CD4-positive, alpha-beta T cell treated with Interleukin-4 for 1 hour (primary cell): Measurements from ENCODE around the gene HCST.

Experiments used
- DNase-seq, 2 donors: peaks; one replicate each; pipeline ENCODE4 v3.0.0-alpha.2; 2020 to 2022

The HCST gene

DNA sequence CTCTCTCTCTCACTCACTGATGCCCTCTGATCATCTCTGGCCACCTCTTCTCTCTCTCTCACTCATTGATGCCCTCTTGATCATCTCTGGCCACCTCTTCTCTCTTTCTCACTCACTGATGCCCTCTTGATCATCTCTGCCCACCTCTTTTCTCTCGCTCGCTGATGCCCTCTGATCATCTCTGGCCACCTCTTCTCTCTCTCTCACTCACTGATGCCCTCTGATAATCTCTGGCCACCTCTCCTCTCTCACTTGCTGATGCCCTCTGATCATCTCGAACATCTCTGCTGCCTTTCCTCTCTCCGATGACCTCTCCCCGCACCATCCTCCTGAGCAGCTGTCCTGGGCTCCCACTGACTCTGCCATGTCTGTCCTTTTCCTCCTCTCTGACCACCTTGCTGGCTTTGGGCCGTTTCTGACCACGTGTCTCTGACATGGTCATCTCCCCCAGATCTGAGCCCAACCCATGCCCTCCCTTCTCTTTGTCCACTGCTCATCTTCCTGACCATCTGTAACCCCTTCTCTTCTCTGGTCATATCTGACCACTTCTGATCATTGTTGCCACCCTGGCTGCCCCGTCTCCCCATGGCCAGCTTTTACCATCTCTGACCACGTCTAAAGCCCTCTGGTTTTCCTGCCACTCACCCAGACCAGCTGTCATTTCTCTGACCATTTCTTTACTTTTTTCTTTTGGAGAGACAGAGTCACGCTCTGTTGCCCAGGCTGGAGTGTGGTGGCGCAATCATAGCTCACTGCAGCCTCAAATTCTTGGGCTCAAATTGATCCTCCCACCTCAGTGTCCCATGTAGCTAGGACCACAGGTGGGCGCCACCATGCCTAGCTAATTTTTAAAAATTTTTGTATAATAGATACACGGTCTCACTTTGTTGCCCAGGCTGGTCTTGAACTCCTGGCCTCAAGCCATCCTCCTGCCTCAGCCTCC, 36.2 kb downstream of the HCST start:
- no peak for DNase-seq

DNA sequence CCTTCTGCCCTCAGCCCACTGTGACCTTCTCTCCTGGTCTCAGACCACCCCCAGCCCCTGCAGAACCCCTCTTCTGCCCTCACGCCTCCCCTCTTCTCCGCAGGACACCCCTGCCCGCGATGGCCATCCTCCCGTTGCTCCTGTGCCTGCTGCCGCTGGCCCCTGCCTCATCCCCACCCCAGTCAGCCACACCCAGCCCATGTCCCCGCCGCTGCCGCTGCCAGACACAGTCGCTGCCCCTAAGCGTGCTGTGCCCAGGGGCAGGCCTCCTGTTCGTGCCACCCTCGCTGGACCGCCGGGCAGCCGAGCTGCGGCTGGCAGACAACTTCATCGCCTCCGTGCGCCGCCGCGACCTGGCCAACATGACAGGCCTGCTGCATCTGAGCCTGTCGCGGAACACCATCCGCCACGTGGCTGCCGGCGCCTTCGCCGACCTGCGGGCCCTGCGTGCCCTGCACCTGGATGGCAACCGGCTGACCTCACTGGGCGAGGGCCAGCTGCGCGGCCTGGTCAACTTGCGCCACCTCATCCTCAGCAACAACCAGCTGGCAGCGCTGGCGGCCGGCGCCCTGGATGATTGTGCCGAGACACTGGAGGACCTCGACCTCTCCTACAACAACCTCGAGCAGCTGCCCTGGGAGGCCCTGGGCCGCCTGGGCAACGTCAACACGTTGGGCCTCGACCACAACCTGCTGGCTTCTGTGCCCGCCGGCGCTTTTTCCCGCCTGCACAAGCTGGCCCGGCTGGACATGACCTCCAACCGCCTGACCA, 37.2 kb downstream of the HCST start:
- no peak for DNase-seq

DNA sequence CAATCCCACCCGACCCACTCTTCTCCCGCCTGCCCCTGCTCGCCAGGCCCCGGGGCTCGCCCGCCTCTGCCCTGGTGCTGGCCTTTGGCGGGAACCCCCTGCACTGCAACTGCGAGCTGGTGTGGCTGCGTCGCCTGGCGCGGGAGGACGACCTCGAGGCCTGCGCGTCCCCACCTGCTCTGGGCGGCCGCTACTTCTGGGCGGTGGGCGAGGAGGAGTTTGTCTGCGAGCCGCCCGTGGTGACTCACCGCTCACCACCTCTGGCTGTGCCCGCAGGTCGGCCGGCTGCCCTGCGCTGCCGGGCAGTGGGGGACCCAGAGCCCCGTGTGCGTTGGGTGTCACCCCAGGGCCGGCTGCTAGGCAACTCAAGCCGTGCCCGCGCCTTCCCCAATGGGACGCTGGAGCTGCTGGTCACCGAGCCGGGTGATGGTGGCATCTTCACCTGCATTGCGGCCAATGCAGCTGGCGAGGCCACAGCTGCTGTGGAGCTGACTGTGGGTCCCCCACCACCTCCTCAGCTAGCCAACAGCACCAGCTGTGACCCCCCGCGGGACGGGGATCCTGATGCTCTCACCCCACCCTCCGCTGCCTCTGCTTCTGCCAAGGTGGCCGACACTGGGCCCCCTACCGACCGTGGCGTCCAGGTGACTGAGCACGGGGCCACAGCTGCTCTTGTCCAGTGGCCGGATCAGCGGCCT, 37.9 kb downstream of the HCST start:
- no peak for DNase-seq

DNA sequence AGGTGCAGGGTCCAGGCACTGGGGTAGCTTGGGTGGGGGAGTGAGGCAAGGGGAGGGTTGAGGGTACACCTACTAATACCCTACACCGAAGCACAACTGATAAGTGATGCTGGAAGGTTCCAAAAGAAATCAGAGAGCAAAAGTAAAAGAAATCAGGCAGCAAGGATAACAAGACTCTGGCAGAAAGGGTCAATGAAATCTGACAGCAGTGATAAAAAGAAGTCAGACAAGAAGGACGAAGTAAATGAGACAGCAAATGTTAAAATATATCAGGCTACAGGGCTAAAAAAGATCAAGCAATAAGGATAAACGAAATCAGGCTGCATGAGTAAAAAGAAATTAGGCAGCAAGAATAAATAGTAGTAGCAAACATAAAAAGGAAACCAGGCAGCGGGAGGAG, 38.5 kb downstream of the HCST start:
- no peak for DNase-seq

DNA sequence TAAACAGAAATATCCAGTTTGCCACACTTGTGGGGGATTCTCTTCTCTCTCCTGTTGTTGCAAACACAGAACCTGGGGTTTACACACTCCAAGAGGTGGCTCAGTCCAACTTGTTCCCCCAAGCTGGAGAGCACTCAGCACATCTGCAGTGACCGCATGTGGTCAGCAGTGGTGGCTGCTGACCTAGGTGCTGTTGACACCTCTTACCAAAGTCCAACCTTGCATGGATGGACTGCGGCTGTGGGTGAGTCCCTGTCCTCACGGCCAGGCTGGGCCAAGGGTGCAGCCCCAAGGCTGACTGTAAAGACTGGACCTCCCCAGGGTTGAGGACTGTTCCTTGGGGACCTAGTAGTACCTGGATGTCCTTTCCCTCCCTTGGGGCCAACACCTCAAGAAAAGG, 39.9 kb downstream of the HCST start:
- DNase-seq, result no peak

DNA sequence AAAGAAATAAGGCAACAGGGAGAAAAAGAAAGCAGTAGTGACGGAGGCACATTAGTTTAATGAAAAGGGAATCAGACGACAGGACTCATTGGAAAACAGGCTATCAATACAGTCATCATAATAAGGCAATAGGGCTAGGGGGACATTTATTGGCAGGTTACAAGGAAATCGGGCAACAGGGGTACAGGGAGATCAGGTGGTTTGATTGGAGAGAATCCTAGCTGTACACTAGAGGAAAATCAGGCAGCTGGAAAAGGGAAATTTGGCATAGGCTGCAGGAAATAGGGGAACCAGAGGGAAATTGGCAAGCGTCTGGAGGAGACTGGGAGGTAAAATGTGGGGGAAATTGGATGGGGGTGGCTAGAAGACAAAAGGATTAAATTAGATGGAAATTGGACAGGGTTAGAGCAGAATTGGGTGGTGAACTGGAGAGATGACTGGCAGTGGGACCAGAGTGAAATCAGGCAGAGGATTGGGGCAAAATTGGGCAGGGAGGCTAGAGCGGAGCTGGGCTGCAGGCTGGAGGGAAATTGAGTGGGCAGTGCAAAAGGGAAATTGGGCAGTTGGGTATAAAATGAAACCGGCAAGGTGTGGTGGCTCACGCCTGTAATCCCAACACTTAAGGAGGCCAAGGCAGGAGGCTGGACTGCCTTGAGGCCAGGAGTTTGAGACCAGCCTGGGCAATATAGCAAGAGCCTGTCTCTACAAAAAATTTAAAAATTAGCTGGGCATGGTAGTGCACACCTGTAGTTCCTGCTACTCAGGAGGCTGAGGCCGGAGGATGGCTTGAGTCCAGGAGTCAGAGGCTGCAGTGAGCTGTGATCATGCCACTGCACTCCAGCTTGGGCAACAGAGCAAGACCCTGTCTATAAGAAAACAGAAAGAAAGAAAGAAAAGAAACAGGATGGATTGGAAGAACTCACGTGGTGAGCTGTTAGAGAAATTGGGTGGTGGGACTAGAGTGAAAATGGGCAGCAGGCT, 41.3 kb downstream of the HCST start:
- DNase-seq, result no peak

DNA sequence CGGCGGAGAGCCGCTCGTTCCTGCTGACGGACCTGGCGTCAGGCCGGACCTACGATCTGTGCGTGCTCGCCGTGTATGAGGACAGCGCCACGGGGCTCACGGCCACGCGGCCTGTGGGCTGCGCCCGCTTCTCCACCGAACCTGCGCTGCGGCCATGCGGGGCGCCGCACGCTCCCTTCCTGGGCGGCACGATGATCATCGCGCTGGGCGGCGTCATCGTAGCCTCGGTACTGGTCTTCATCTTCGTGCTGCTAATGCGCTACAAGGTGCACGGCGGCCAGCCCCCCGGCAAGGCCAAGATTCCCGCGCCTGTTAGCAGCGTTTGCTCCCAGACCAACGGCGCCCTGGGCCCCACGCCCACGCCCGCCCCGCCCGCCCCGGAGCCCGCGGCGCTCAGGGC, 42.2 kb downstream of the HCST start:
- no peak for DNase-seq

DNA sequence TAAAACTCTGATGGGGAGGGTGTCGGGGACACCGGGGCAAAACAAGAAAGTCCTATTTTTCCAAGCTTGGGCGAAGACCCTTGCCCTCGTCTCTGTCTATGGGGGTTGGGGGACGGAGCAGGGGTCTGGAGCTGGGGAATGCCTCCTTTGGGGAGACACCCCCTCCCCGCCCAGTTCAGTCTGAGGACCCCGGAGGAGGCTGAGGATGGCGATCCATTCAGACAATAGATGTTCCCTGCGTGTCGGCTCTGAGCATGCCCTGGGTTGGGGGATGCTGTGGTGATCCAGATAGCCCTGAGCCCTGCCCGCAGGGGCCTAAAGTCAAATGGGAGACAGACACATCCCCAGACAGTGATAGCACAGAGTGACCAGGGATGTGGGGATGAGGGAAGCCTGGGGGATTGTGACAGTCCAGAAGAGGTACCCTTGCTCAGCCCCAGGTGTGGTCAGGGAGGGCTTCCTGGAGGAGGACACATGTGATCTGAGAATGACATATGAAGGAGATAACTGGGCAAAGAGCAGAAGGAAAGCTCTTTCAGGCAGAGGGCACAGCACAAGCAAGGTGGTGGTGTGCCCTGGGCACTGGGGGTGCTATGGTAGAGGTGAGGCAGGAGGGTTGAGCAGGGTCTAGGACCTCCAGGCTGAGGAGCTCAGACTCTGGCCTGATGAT, 42.9 kb downstream of the HCST start:
- DNase-seq, result no peak

DNA sequence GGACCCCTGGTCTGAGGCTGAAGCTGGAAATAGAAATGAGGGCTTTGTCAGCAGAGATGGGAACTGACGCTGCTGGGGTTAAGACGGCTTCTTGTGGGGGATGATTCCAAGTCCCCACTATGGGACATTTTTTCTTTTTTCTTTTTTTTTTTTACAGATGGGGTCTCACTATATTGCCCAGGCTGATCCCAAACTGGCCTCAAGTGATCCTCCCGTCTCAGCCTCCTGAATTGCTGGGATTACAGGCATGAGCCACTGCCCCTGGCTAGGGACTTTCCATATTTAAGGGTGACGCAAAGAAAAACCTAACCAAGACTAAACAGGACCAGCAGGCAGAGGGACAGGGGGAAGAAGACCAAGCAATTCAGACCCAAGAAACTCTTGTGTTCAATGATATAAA, 43.9 kb downstream of the HCST start:
- no peak for DNase-seq

DNA sequence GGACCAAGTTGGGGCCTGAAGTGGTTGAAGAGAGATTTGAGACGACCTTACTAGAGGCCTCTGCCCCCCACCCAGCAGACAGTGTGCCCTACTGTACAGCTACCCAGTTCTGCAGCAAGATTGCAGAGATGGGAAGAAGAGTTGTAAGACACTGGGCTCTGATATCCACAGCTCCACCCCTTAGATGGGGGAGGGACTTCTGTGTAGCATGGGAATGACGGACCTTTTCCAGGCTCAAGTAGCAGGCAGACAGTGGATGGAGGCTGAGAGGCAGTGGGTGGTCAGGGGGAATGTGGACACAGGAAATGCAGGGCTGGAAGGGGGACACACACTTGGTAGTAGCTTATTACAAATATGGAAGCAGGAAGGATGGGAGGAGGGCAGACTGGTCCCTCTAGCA, 46.8 kb downstream of the HCST start:
- no peak for DNase-seq
